AG09319 (cell line): ENCODE measurements around the gene CDH4.

Source experiments
- DNase-seq: peaks from one replicate; pipeline ENCODE4 v3.0.0-alpha.2; 2010; ENCODE audit warnings: low read depth; ENCODE audit errors: extremely low read depth
- TF ChIP-seq, protein P1 (sequence below): IDR thresholded peaks from 2 replicates; pipeline ENCODE4 v1.5.1; 2011; ENCODE audit warnings: low read depth, mild to moderate bottlenecking, inconsistent platforms, low read length, moderate library complexity

CDH4 gene

DNA sequence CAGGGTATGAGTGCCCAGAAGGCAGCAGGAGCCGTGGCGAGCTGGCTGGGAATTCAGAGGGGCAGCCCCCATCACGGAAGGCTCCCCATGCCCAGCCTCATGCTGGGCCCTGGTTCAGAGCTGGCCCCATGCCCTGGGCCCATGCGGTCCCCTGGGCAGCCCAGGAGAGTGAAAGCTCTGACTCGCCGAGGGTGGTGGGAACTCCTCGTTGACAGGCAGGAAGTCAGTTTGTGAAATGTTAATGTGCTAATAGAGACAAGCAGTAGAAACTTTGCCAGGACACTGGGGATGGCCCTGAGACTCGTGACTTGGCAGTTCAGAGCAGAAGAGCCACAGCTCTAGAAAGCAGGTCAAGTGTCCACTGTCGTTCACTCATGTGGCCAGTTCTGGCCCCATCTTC lies 460.6 kb downstream of the CDH4 start:
- TF ChIP-seq, protein P1, sequence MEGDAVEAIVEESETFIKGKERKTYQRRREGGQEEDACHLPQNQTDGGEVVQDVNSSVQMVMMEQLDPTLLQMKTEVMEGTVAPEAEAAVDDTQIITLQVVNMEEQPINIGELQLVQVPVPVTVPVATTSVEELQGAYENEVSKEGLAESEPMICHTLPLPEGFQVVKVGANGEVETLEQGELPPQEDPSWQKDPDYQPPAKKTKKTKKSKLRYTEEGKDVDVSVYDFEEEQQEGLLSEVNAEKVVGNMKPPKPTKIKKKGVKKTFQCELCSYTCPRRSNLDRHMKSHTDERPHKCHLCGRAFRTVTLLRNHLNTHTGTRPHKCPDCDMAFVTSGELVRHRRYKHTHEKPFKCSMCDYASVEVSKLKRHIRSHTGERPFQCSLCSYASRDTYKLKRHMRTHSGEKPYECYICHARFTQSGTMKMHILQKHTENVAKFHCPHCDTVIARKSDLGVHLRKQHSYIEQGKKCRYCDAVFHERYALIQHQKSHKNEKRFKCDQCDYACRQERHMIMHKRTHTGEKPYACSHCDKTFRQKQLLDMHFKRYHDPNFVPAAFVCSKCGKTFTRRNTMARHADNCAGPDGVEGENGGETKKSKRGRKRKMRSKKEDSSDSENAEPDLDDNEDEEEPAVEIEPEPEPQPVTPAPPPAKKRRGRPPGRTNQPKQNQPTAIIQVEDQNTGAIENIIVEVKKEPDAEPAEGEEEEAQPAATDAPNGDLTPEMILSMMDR: no peak
- no peak for DNase-seq

DNA sequence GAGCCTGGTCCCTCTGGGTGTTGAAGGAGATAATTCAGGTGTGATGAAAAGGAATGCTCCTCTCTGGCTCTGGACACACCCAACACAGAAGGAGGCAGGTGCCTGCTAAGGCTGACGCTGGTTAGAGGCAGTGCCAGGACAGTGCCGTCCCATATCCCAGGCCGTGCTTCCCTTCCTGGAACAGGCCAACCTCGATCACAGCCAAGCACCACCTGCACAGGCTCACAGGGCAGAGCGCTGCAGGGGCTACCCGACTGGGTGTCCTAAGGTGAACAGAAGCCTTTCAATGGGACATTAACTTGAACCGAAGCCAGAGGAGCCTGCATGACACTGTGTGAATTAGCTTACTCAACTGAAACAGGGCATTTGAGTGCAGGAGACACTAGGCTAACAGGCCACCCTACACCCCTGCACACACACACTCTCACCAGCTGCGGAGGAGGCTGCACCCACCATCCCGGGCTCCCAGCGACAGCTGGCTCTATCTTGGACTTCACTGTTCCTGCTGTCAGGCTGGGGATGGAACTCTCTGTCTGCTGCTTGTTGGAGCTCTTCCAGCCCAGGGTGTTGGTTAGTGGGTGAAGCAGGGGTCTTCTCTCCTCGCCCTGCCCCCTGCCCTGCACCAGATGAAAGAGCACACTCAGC lies 466.4 kb downstream of the CDH4 start:
- TF ChIP-seq, protein P1: no peak
- no peak for DNase-seq

DNA sequence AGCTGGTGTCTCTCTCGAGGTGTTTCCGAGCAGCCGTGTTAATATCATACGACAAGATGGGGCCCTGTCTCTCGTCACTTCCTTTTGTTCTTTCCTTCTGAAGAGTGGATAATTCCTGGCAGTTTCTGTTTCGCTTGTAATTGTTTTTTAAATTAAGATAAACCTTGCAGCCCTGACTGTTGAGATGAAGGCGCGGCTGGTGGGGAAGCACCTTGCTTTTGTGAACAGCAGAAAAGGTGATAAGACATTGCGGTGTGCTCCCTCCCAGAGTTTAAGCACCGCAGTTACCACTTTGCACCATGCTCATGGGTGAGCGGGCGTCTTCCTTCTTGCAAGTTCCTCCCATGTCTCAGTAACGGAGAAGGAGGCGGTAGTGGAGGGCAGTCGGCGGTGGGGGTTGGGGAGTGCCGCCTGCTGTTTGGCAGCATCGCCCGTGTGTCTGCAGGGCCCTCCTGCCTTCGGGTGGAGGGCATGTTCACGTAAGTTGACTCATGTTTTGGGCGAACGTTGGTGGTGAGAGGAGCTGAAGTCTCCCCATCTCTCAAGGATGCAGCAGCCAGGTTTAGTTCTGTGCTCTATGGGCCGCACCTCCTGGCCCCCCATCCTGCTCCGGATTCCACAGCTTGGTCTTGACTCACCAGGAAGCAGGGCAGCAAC lies 467.8 kb downstream of the CDH4 start:
- TF ChIP-seq, protein P1: no peak

DNA sequence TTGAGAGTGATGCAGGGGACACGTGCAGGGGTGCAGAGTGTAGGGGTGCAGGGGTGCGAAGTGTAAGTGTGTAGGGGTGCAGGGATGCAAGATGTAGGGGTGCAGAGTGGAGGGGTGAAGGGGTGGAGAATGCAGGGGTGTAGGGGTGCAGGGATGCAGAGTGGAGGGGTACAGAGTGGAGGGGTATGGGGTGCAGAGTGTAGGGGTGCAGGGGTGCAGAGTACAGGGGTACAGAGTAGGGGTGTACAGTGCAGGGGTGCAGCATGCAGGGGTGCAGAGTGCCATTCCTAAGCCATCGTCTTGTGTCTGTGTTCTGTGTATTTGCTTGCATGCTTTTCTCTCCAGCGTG lies 468.3 kb downstream of the CDH4 start:
- DNase-seq: no peak
- TF ChIP-seq, protein P1: no peak

More for the DNA sequence above, 467.8 kb downstream of the CDH4 start:
- no peak for DNase-seq

DNA sequence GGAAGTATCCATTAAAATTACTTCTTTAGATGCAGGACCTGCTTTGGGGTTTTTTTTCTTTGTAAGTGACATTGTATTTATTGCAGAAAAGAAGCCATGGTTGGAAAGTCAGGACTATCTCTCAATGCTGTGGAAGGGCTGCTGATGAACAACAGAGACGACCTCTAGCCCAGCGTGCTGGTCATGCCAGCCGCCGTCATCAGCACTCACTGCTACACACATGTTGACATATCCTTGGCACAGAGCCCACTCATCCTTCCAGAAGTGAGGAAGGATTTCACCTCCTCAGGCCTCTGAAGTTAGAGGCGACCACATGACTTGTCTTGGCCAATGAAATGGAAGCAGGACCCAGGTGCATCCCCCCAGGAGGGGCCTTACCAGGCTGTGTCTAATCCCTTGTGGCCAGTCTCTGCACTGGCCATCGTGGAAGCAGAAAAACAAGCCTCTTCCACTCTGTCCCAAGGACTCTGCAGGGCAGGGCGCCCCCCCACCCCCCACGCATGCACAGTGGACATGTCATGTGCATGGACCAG lies 470.2 kb downstream of the CDH4 start:
- TF ChIP-seq, protein P1: no peak
- no peak for DNase-seq

DNA sequence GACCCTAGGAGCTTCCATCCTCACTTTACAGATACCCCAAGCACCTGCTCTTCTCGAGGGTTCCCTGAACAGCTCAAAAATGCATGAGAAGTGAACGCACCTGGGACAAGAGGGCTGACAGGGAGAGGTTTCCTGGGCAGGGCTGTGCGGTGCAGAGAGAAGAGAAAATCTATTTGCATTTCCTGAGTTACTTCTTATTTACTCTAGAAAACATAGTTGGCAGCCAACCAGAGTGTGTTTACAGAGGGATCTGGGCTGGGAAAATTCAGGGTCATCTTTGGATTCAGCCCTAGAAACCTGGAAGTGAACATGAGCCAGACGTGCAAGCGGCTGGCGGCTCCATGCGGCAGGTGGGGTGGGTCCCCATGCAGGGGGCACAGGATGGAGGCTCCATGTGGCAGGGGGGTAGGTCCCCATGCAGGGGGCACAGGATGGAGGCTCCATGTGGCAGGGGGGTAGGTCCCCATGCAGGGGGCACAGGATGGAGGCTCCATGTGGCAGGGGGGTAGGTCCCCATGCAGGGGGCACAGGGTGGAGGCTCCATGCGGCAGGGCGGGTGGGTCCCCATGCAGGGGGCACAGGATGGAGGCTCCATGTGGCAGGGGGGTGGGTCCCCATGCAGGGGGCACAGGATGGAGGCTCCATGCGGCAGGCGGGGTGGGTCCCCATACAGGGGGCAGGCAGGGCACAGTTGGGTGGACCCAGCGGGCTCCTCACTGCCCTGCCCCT lies 471.6 kb downstream of the CDH4 start:
- DNase-seq: no peak
- TF ChIP-seq, protein P1: no peak

DNA sequence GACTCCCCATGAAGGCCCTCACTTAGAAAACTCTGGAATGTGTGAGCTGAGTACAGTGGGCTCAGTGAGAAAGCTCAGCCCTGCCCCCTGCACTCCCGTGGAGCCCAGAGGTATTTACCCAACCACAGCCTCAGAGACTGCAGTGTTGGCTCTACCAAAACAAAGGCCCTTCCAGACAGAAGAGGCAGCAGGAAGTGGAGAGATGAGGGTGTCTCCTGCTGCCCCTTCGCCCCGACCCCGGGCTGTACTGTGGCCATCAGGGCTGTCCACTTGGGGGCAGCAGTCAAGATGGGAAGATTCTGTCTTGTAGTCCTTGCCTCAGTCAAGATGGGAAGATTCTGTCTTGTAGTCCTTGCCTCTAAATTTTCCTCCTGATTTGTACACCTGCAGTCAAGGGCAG lies 472.3 kb downstream of the CDH4 start:
- TF ChIP-seq, protein P1: peak; percentile 25
- no peak for DNase-seq
